HFF-Myc (cell line): ENCODE measurements around the gene PLSCR1.

Source experiments
- DNase-seq: peaks from one replicate; pipeline ENCODE4 v3.0.0-alpha.2; 2011; ENCODE audit warnings: low read depth; ENCODE audit errors: extremely low read depth
- H3K4me3 ChIP-seq: replicated peaks from 2 replicates; pipeline ENCODE4 v1.5.1; 2011; ENCODE audit warnings: low read depth, mild to moderate bottlenecking, control low read depth, low read length
- CTCF ChIP-seq: IDR thresholded peaks from 2 replicates; pipeline ENCODE4 v1.5.1; 2012; ENCODE audit warnings: mild to moderate bottlenecking, low read depth, low read length, control low read depth; ENCODE audit errors: missing control alignments

Gene PLSCR1

DNA sequence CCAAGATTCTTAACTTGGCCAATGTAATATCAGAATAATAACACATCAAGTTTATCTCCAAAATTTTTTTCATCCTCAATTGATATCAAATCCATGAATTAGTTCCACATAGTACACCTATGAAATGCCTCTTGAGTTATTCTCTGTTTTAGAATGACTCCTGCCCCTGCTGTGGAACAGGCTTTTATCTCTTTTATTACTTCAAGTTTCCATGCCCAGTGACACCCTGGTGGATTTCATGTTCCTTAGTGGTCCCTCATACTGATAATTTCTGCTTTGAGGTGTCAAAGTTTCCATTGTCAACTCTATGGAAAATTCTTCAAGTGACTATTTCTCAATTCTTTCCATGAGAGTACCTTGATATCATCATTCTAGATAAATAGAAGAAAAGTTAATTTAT lies 24.6 kb downstream of the PLSCR1 start:
- DNase-seq: no peak
- TF ChIP-seq CTCF: no peak
- H3K4me3 ChIP-seq: no peak overlapping the region

DNA sequence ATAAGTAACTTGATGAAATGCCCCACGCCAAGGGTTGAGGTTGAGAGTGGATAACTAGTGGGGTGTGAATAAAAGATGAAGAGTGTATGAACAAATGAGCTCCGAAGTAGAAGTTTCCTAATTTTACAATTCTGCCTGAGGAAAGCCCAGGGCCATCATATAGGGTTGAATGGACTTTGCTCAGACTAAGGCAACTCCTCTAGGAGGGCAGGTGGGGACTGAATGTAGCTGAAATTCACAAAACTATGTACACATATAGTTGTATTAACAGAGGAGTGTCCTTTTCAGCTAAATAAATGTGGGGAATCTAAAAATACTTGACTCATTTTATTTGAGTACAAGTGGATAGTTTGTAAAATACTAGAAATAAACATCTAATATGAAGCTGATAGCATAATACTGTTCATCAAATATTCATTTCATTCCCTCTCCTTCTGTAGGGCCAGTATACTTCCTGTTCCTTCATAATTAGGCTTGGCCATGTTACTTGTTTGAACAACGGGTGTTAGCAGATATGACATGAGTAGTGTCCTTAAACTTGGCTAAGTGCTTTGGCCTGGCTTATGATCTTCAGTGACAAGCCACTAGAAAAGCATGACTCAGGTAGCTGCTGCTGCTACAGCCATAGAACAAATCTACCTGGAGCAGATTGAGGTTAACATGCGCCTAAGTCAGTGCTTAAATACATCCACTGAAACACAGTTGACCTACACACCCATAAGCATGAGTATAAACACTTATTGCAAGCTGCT lies 26.5 kb downstream of the PLSCR1 start:
- H3K4me3 ChIP-seq: no peak overlapping the region
- no peak for TF ChIP-seq CTCF
- DNase-seq: no peak

DNA sequence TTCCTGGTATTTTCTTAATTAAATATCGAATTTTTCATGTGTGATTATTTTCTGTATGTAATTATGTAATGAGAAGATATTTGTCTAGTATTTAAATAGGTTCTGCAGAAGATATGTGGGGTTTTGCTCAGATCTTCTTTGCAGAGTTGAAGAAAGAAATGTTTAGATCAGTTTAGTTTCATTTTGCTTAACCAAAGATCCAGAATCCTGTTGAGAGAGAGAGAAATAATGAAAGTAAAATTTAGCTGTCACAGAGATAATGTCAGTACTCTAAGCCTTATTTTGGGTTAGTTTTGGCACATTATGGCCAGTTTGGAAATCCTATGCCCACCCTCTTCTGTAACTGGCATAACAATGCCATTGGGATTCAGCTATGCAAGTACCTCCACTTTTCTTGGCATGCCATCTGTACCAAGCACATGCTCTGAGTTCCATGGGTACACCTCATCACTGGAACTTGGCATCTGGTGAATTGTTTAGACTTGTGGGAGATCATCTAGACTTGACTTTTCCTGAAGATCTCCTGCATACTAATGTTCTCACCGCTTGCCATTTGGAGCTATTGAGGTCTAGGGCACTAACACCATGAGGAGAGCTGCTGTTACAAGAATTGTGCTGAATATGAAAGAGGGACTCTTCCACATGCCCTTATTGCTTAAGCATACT lies 30.9 kb downstream of the PLSCR1 start:
- DNase-seq: no peak
- TF ChIP-seq CTCF: no peak
- H3K4me3 ChIP-seq: no peak overlapping the region

GRCh38 chr3:146511402-146512134 lies 32.8 kb downstream of the PLSCR1 start:
- DNase-seq: no peak
- no peak for TF ChIP-seq CTCF
- no peak overlapping the region for H3K4me3 ChIP-seq

GRCh38 chr3:146507331-146508120 lies 36.9 kb downstream of the PLSCR1 start:
- TF ChIP-seq CTCF: no peak
- no peak overlapping the region for H3K4me3 ChIP-seq
- DNase-seq: no peak

- DNase-seq: no peak
- TF ChIP-seq CTCF: no peak
- H3K4me3 ChIP-seq: no peak overlapping the region
Observed at GRCh38 chr3:146505516-146505915, 38.9 kb downstream of the PLSCR1 start.
